ENCODE measurements around the gene SORCS2. TPM values are rescaled to one million over a fixed set of nuclear protein-coding genes. Genes with fewer than 3 reads are reported as not detected.

The SORCS2 gene
- polyA plus RNA-seq, 3 donors = 0.46 to 0.55 TPM; not detected in 1

GRCh38 chr4:7180938-7181337 is 11.4 kb upstream of the SORCS2 start:
- no peak overlapping the region for H3K4me2 ChIP-seq (replicated peaks; ENCODE audit: extremely low read depth, low read length, poor library complexity, severe bottlenecking)
- H3K9ac ChIP-seq (ENCODE audit: insufficient read depth, low read length, poor library complexity, severe bottlenecking) = no peak overlapping the region
- no peaks in the 10 kb centered on the region for H3K4me1 ChIP-seq (ENCODE audit: control insufficient read depth in 1 of 2, insufficient read depth in 2 of 2, low read length in 2 of 2)
- TF ChIP-seq, protein P1, sequence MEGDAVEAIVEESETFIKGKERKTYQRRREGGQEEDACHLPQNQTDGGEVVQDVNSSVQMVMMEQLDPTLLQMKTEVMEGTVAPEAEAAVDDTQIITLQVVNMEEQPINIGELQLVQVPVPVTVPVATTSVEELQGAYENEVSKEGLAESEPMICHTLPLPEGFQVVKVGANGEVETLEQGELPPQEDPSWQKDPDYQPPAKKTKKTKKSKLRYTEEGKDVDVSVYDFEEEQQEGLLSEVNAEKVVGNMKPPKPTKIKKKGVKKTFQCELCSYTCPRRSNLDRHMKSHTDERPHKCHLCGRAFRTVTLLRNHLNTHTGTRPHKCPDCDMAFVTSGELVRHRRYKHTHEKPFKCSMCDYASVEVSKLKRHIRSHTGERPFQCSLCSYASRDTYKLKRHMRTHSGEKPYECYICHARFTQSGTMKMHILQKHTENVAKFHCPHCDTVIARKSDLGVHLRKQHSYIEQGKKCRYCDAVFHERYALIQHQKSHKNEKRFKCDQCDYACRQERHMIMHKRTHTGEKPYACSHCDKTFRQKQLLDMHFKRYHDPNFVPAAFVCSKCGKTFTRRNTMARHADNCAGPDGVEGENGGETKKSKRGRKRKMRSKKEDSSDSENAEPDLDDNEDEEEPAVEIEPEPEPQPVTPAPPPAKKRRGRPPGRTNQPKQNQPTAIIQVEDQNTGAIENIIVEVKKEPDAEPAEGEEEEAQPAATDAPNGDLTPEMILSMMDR (IDR thresholded peaks at IDR 0.05) = no peak
- Mint-ChIP-seq H3K27ac (no peak overlapping the region), H3K9me3 (peaks cover 6 to 14% (median 10%) of the 10 kb centered on the region in 7 donors), H3K36me3 (no peaks in the 10 kb centered on the region), H3K27me3 (ENCODE audit: low read depth in 3 of 3) (peaks cover 6 to 11% (median 10%) of the 10 kb centered on the region in 3 donors), H3K4me3 (no peak overlapping the region), H3K4me1 (no peaks in the 10 kb centered on the region)
- no peaks in the 10 kb centered on the region for H3K79me2 ChIP-seq (ENCODE audit: insufficient read depth, low read length)
- DNase-seq = no peak
- H3K27me3 ChIP-seq (ENCODE audit: control insufficient read depth in 2 of 2, insufficient read depth in 2 of 2, low read length in 2 of 2) = no peaks in the 10 kb centered on the region
- WGBS (ENCODE audit: insufficient coverage) = 64% methylated on average over 3 of the region's 4 CpGs
- H3K27ac ChIP-seq (ENCODE audit: low read depth in 1 of 2, low read length in 2 of 2) = no peak overlapping the region
- H3K9me3 ChIP-seq (replicated peaks in 1 of 2; ENCODE audit: control insufficient read depth in 1 of 2, insufficient read depth in 1 of 2, low read length in 2 of 2) = peaks cover 4 to 11% of the 10 kb centered on the region in 2 donors
- intact Hi-C loops (cut with micrococcal nuclease) = no loop called here
- no peaks in the 10 kb centered on the region for H3K36me3 ChIP-seq (replicated peaks in 1 of 2; ENCODE audit: control insufficient read depth in 1 of 2, insufficient read depth in 2 of 2, low read length in 2 of 2)
- no peak overlapping the region for H3K4me3 ChIP-seq (replicated peaks in 1 of 3; ENCODE audit: low read depth in 2 of 3, low read length in 3 of 3)
- no peak overlapping the region for H2AFZ ChIP-seq (ENCODE audit: insufficient read depth, low read depth, low read length, poor library complexity, severe bottlenecking)
- H4K20me1 ChIP-seq (ENCODE audit: insufficient read depth, low read length) = no peaks in the 10 kb centered on the region

DNA sequence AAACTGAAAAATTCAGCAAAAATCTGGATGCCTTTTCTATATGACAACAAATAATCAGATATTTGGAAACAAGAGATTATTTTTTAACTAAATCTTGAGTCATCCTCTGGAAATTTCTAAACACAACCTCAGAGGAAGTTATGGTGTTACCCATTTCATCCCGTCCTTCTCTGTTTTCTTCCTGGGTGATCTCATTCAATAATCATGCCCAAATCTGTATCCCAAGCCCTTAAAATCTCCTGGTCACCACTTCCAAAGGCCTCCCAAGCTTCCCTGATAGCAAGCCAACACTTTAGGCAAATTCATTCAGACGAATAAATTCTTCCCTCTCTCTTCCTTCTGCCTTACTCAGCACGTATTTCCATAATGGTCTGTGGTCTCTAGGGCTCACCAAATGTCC is 9.7 kb upstream of the SORCS2 start:
- intact Hi-C loops (cut with micrococcal nuclease) = no loop called here
- H3K9ac ChIP-seq (ENCODE audit: insufficient read depth, low read length, poor library complexity, severe bottlenecking) = no peak overlapping the region
- H3K27ac ChIP-seq (ENCODE audit: low read depth in 1 of 2, low read length in 2 of 2) = no peak overlapping the region
- H3K79me2 ChIP-seq (ENCODE audit: insufficient read depth, low read length) = no peaks in the 10 kb centered on the region
- Mint-ChIP-seq H3K27ac (no peak overlapping the region), H3K36me3 (no peaks in the 10 kb centered on the region), H3K4me1 (no peaks in the 10 kb centered on the region), H3K27me3 (ENCODE audit: low read depth in 3 of 3) (peaks cover 8 to 13% (median 9%) of the 10 kb centered on the region in 3 donors), H3K4me3 (no peak overlapping the region), H3K9me3 (peaks cover 6 to 14% (median 10%) of the 10 kb centered on the region in 7 donors)
- no peak overlapping the region for H3K4me2 ChIP-seq (replicated peaks; ENCODE audit: extremely low read depth, low read length, poor library complexity, severe bottlenecking)
- no peaks in the 10 kb centered on the region for H3K4me1 ChIP-seq (ENCODE audit: control insufficient read depth in 1 of 2, insufficient read depth in 2 of 2, low read length in 2 of 2)
- no peak overlapping the region for H2AFZ ChIP-seq (ENCODE audit: insufficient read depth, low read depth, low read length, poor library complexity, severe bottlenecking)
- DNase-seq = no peak
- H4K20me1 ChIP-seq (ENCODE audit: insufficient read depth, low read length) = no peaks in the 10 kb centered on the region
- no peaks in the 10 kb centered on the region for H3K36me3 ChIP-seq (replicated peaks in 1 of 2; ENCODE audit: control insufficient read depth in 1 of 2, insufficient read depth in 2 of 2, low read length in 2 of 2)
- WGBS (ENCODE audit: insufficient coverage) = 73% methylated on average over 2 of the region's 3 CpGs
- H3K9me3 ChIP-seq (replicated peaks in 1 of 2; ENCODE audit: control insufficient read depth in 1 of 2, insufficient read depth in 1 of 2, low read length in 2 of 2) = peaks cover 4 to 11% of the 10 kb centered on the region in 2 donors
- no peak overlapping the region for H3K4me3 ChIP-seq (replicated peaks in 1 of 3; ENCODE audit: low read depth in 2 of 3, low read length in 3 of 3)
- TF ChIP-seq, protein P1 (IDR thresholded peaks at IDR 0.05) = no peak
- peaks cover 0 to 2% of the 10 kb centered on the region in 2 donors for H3K27me3 ChIP-seq (ENCODE audit: control insufficient read depth in 2 of 2, insufficient read depth in 2 of 2, low read length in 2 of 2)

Data from CD14-positive monocyte (primary cell).